OCI-LY1 (cell line): ENCODE measurements around the gene SEMA3D.

Source experiments
- H2AFZ ChIP-seq: fragments of 200-600 bp; sonication (generic), shearing (Covaris generic); 2 replicates; pipeline ENCODE4 v1.6.0; 2014; ENCODE audit warnings: antibody characterized with exemption, mild to moderate bottlenecking, low read length
- H3F3A ChIP-seq: fragments of 200-600 bp; sonication (generic), shearing (Covaris generic); 2 replicates; pipeline ENCODE4 v1.6.0; 2014; ENCODE audit warnings: mild to moderate bottlenecking, antibody characterized with exemption, low read length, moderate library complexity; ENCODE audit not compliant: insufficient read depth
- H3K27ac ChIP-seq: fragments of 200-600 bp; sonication (generic); 2 replicates; pipeline ENCODE4 v1.5.1; 2014; ENCODE audit warnings: low read length, mixed run types, mild to moderate bottlenecking, low read depth; ENCODE audit not compliant: poor library complexity, severe bottlenecking
- H3K27me3 ChIP-seq: fragments of 200-600 bp; sonication (generic); 2 replicates; pipeline ENCODE4 v1.6.0; 2014; ENCODE audit warnings: antibody characterized with exemption, mild to moderate bottlenecking, low read length, moderate library complexity; ENCODE audit not compliant: insufficient read depth
- H3K36me3 ChIP-seq: fragments of 200-600 bp; sonication (generic); 2 replicates; pipeline ENCODE4 v1.6.1; 2014; ENCODE audit warnings: mild to moderate bottlenecking, antibody characterized with exemption, low read length, moderate library complexity, mixed read lengths; ENCODE audit not compliant: insufficient read depth
- H3K4me1 ChIP-seq: fragments of 200-600 bp; sonication (generic); 2 replicates; pipeline ENCODE4 v1.5.1; 2014; ENCODE audit warnings: mild to moderate bottlenecking, low read length, moderate library complexity; ENCODE audit not compliant: insufficient read depth, severe bottlenecking
- H3K4me2 ChIP-seq: fragments of 200-600 bp; sonication (generic), shearing (Covaris generic); 2 replicates; pipeline ENCODE4 v1.6.1; 2014; ENCODE audit warnings: low read length
- H3K4me3 ChIP-seq: fragments of 200-600 bp; sonication (generic); 2 replicates; pipeline ENCODE4 v1.5.1; 2014; ENCODE audit warnings: low read length, low read depth, mild to moderate bottlenecking, mixed read lengths; ENCODE audit not compliant: poor library complexity, severe bottlenecking
- H3K79me2 ChIP-seq: fragments of 200-600 bp; shearing (Covaris generic); 2 replicates; pipeline ENCODE4 v1.6.1; 2016; ENCODE audit warnings: mixed run types, low read length, mixed read lengths; ENCODE audit not compliant: insufficient read depth
- H3K9ac ChIP-seq: fragments of 200-600 bp; sonication (generic), shearing (Covaris generic); 2 replicates; pipeline ENCODE4 v1.6.1; 2014; ENCODE audit warnings: mild to moderate bottlenecking, low read length, mixed read lengths
- H3K9me2 ChIP-seq: fragments of 200-600 bp; sonication (generic), shearing (Covaris generic); 2 replicates; pipeline ENCODE4 v1.6.1; 2014; ENCODE audit warnings: low read depth, mild to moderate bottlenecking, low read length, mixed read lengths
- H3K9me3 ChIP-seq: fragments of 200-600 bp; shearing (Covaris generic); 2 replicates; pipeline ENCODE4 v1.6.1; 2014; ENCODE audit warnings: low read length, mixed read lengths
- H4K20me1 ChIP-seq: fragments of 200-600 bp; sonication (generic), shearing (Covaris generic); 2 replicates; pipeline ENCODE4 v1.6.0; 2016; ENCODE audit warnings: mild to moderate bottlenecking, low read length; ENCODE audit not compliant: insufficient read depth
- EZH2 ChIP-seq: fragments of 200-600 bp; sonication (generic), shearing (Covaris generic); IDR thresholded peaks from 2 replicates; pipeline ENCODE4 v1.8.0; 2017; ENCODE audit warnings: borderline replicate concordance, mixed run types, mild to moderate bottlenecking, antibody characterized with exemption, low read length, moderate library complexity, mixed read lengths
- TF ChIP-seq, protein P1 (sequence below): fragments of 200-600 bp; sonication (generic), shearing (Covaris generic); IDR thresholded peaks from 2 replicates; pipeline ENCODE4 v1.5.1; 2017; ENCODE audit warnings: mild to moderate bottlenecking, antibody characterized with exemption, low read length, moderate library complexity, mixed read lengths

Gene SEMA3D

DNA sequence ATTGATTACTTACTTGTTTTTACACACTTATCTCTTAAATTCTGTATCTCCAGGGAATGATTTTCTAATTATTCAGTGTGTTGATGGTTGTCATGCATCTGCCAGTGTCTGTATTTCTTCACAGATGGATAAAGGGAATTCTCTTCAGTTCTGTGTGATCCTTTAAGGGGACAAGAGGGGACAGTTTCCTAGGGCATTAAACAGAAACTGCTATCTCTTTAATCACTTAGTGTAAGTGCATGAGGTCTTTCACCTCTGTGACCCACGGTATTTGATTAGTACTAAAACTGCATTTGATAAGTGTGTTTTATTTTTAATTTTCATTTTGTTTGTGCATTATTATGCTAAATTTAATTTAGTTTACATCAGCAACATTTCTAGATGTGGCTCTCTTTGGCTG is 26.6 kb upstream of the SEMA3D start:
- Histone ChIP-seq H3K4me2 (no peak overlapping the region), H3K9ac (no peak overlapping the region), H3K36me3 (no peaks in the 10 kb centered on the region), H3K9me2 (no peaks in the 10 kb centered on the region), H3K27ac (no peak overlapping the region), H3F3A (no peaks in the 10 kb centered on the region), H3K4me1 (no peaks in the 10 kb centered on the region), H4K20me1 (no peaks in the 10 kb centered on the region), H3K4me3 (no peak overlapping the region), H3K9me3 (no peaks in the 10 kb centered on the region), H2AFZ (no peak overlapping the region), H3K27me3 (no peaks in the 10 kb centered on the region), H3K79me2 (no peaks in the 10 kb centered on the region)
- TF ChIP-seq, protein P1, sequence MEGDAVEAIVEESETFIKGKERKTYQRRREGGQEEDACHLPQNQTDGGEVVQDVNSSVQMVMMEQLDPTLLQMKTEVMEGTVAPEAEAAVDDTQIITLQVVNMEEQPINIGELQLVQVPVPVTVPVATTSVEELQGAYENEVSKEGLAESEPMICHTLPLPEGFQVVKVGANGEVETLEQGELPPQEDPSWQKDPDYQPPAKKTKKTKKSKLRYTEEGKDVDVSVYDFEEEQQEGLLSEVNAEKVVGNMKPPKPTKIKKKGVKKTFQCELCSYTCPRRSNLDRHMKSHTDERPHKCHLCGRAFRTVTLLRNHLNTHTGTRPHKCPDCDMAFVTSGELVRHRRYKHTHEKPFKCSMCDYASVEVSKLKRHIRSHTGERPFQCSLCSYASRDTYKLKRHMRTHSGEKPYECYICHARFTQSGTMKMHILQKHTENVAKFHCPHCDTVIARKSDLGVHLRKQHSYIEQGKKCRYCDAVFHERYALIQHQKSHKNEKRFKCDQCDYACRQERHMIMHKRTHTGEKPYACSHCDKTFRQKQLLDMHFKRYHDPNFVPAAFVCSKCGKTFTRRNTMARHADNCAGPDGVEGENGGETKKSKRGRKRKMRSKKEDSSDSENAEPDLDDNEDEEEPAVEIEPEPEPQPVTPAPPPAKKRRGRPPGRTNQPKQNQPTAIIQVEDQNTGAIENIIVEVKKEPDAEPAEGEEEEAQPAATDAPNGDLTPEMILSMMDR: no peak
- no peak for TF ChIP-seq EZH2

DNA sequence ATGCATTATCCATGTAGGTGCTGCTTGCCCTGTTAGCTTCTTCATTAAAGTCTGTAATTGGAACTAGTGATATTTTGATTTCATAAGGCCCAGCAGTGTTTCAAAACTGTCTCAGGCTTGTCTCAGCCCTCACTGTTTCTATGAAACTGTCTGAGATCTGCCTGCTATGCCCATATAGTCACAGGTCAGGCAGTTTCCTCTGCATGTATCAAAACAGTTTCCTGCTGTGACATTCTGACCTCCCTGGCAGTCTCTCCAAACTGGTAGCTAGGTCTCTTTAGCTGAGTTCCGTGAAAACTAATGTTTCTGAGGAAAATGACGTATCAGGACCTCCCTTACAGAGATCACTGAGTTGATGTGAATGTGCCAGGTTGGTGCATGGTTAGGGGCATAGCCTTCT is 18.9 kb upstream of the SEMA3D start:
- no peaks in the 10 kb centered on the region for H3K36me3 ChIP-seq
- H3K27me3 ChIP-seq: no peaks in the 10 kb centered on the region
- no peaks in the 10 kb centered on the region for H3F3A ChIP-seq
- no peaks in the 10 kb centered on the region for H3K9me3 ChIP-seq
- H3K4me2 ChIP-seq: no peak overlapping the region
- H3K4me3 ChIP-seq: no peak overlapping the region
- TF ChIP-seq, protein P1: no peak
- TF ChIP-seq EZH2: no peak
- no peaks in the 10 kb centered on the region for H3K4me1 ChIP-seq
- no peaks in the 10 kb centered on the region for H3K79me2 ChIP-seq
- H3K27ac ChIP-seq: no peak overlapping the region
- H2AFZ ChIP-seq: no peak overlapping the region
- H4K20me1 ChIP-seq: no peaks in the 10 kb centered on the region
- no peaks in the 10 kb centered on the region for H3K9me2 ChIP-seq
- H3K9ac ChIP-seq: no peak overlapping the region

DNA sequence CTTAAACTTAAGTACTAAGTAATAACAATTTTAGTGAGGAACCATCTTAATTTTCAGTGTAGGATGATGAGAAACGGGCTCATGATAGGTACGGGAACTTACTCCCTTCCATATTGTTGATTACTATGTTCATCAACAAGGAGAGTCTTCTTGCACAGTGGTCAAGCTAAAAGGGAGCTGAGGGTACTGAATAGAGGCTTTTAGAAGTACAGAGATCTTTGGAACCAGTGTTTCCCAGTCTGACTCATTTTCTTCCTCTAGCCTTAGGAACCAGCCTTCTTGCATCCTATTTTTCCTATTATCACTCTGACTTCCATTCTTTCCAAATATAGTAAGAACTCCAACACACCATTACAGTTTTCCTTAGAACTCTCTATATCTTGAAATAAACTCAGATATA is 17.6 kb upstream of the SEMA3D start:
- Histone ChIP-seq H3K4me2 (no peak overlapping the region), H3K36me3 (no peaks in the 10 kb centered on the region), H3F3A (no peaks in the 10 kb centered on the region), H3K4me3 (no peak overlapping the region), H3K27ac (no peak overlapping the region), H2AFZ (no peak overlapping the region), H3K9me3 (no peaks in the 10 kb centered on the region), H4K20me1 (no peaks in the 10 kb centered on the region), H3K27me3 (no peaks in the 10 kb centered on the region), H3K9ac (no peak overlapping the region), H3K79me2 (no peaks in the 10 kb centered on the region), H3K4me1 (no peaks in the 10 kb centered on the region), H3K9me2 (no peaks in the 10 kb centered on the region)
- TF ChIP-seq EZH2: no peak
- TF ChIP-seq, protein P1: no peak
